Neural cell (in vitro differentiated cells): ENCODE data around the gene ACIN1.

ENCODE experiments used
- CTCF ChIP-seq: fragments of 450-650 bp; IDR thresholded peaks from 2 replicates; pipeline ENCODE4 v1.5.1; 2014; ENCODE audit warnings: antibody characterized with exemption, mild to moderate bottlenecking, moderate library complexity; ENCODE audit not compliant: poor library complexity, severe bottlenecking
- EP300 ChIP-seq: fragments of 450-650 bp; conservative IDR thresholded peaks from 2 replicates; pipeline ENCODE4 v1.6.1; 2014; ENCODE audit warnings: antibody characterized with exemption, mild to moderate bottlenecking, moderate library complexity; ENCODE audit not compliant: poor library complexity, severe bottlenecking
- EZH2 ChIP-seq: fragments of 200-600, 300-800 bp; shearing (Covaris generic), sonication (generic); IDR thresholded peaks from 2 replicates; pipeline ENCODE4 v1.6.1; 2014; ENCODE audit warnings: antibody characterized with exemption, low read length, borderline replicate concordance, mild to moderate bottlenecking; ENCODE audit not compliant: insufficient read depth, poor library complexity, severe bottlenecking
- MXI1 ChIP-seq: fragments of 450-650 bp; conservative IDR thresholded peaks from 2 replicates; pipeline ENCODE4 v1.6.1; 2014; ENCODE audit warnings: antibody characterized with exemption, mild to moderate bottlenecking; ENCODE audit not compliant: poor library complexity, severe bottlenecking
- POLR2AphosphoS5 ChIP-seq: IDR thresholded peaks from 2 replicates; pipeline ENCODE4 v1.6.1; 2012
- REST ChIP-seq: IDR thresholded peaks from 2 replicates; pipeline ENCODE4 v1.6.1; 2012; ENCODE audit warnings: borderline replicate concordance
- SMC3 ChIP-seq: fragments of 450-650 bp; conservative IDR thresholded peaks from 2 replicates; pipeline ENCODE4 v1.6.1; 2014; ENCODE audit warnings: antibody characterized with exemption, mild to moderate bottlenecking, moderate library complexity; ENCODE audit not compliant: poor library complexity

GRCh38 chr14:23114669-23115038, 19.7 kb upstream of the ACIN1 start:
- TF ChIP-seq EP300 = no peak
- TF ChIP-seq CTCF = no peak
- no peak for TF ChIP-seq MXI1
- no peak for TF ChIP-seq REST
- TF ChIP-seq EZH2 = no peak
- no peak for TF ChIP-seq POLR2AphosphoS5
- no peak for TF ChIP-seq SMC3
